Mesenchymal stem cell (in vitro differentiated cells and primary cell): ENCODE measurements around the gene CEBPE.

Experiments used
- DNase-seq: peaks from one replicate; pipeline ENCODE4 v3.0.0-alpha.2; 2013
- H2AFZ ChIP-seq: one replicate; pipeline ENCODE4 v1.6.1; 2013; ENCODE audit warnings: low read depth, mild to moderate bottlenecking, control low read depth, inconsistent platforms, low read length, moderate library complexity
- H2AK5ac ChIP-seq: 2 replicates; pipeline ENCODE4 v1.6.1; 2013; ENCODE audit warnings: low read length, moderate library complexity, mild to moderate bottlenecking, inconsistent platforms; ENCODE audit not compliant: severe bottlenecking
- H2BK120ac ChIP-seq: one replicate; pipeline ENCODE4 v1.6.1; 2013; ENCODE audit warnings: low read depth, mild to moderate bottlenecking, inconsistent platforms, low read length, moderate library complexity
- H2BK12ac ChIP-seq, 2 experiments: one replicate each; pipeline ENCODE4 v1.6.1; 2013; ENCODE audit warnings: inconsistent platforms in 2 of 2, low read length in 2 of 2, mild to moderate bottlenecking in 2 of 2, moderate library complexity in 2 of 2, control low read depth in 1 of 2
- H2BK15ac ChIP-seq: one replicate; pipeline ENCODE4 v1.6.1; 2013; ENCODE audit warnings: mild to moderate bottlenecking, low read depth, inconsistent platforms; ENCODE audit not compliant: poor library complexity, severe bottlenecking
- H2BK5ac ChIP-seq: 2 replicates; pipeline ENCODE4 v1.6.1; 2013; ENCODE audit warnings: low read depth, mild to moderate bottlenecking, low read length, control low read depth, inconsistent platforms; ENCODE audit not compliant: poor library complexity, severe bottlenecking
- H3K14ac ChIP-seq, 2 experiments: one replicate each; pipeline ENCODE4 v1.6.1; 2013; ENCODE audit warnings: inconsistent platforms in 2 of 2, low read length in 2 of 2, control low read depth in 1 of 2, mild to moderate bottlenecking in 1 of 2, moderate library complexity in 1 of 2
- H3K18ac ChIP-seq, 2 experiments: one replicate each; pipeline ENCODE4 v1.6.1; 2013; ENCODE audit warnings: inconsistent platforms in 2 of 2, low read length in 2 of 2, control low read depth in 1 of 2, low read depth in 1 of 2, mild to moderate bottlenecking in 1 of 2
- H3K23ac ChIP-seq, 2 experiments: one replicate each; pipeline ENCODE4 v1.6.1; 2013; ENCODE audit warnings: inconsistent platforms in 2 of 2, low read length in 2 of 2, mild to moderate bottlenecking in 2 of 2, moderate library complexity in 2 of 2, control low read depth in 1 of 2
- H3K27ac ChIP-seq: 2 replicates; pipeline ENCODE4 v1.5.1; 2013; ENCODE audit warnings: mild to moderate bottlenecking, moderate library complexity, low read length, control low read depth, inconsistent platforms; ENCODE audit not compliant: poor library complexity, severe bottlenecking
- H3K27me3 ChIP-seq, 2 experiments: 2 replicates each; pipeline versions ENCODE4 v1.6.1 to v1.7.0; 2013; ENCODE audit warnings: low read length in 2 of 2, mild to moderate bottlenecking in 2 of 2, moderate library complexity in 2 of 2, control low read depth in 1 of 2, inconsistent platforms in 1 of 2; ENCODE audit not compliant: control insufficient read depth in 1 of 2, insufficient read depth in 1 of 2
- H3K36me3 ChIP-seq, 2 experiments: 2 replicates each; pipeline versions ENCODE4 v1.6.1 to v1.7.0; 2013; ENCODE audit warnings: low read length in 2 of 2, control low read depth in 1 of 2, inconsistent platforms in 1 of 2, low read depth in 1 of 2, mild to moderate bottlenecking in 1 of 2; ENCODE audit not compliant: insufficient read depth in 2 of 2, control insufficient read depth in 1 of 2
- H3K4ac ChIP-seq, 2 experiments: one replicate each; pipeline ENCODE4 v1.6.1; 2013; ENCODE audit warnings: inconsistent platforms in 2 of 2, low read length in 2 of 2, mild to moderate bottlenecking in 2 of 2, moderate library complexity in 2 of 2, control low read depth in 1 of 2, low read depth in 1 of 2
- H3K4me1 ChIP-seq: 2 replicates; pipeline ENCODE4 v1.6.1; 2013; ENCODE audit warnings: low read depth, low read length, control low read depth; ENCODE audit not compliant: control insufficient read depth, insufficient read depth
- H3K4me2 ChIP-seq: 2 replicates; pipeline ENCODE4 v1.6.1; 2013; ENCODE audit warnings: low read length, mild to moderate bottlenecking, inconsistent platforms; ENCODE audit not compliant: poor library complexity, severe bottlenecking
- H3K4me3 ChIP-seq, 2 experiments: 2 replicates each; pipeline versions ENCODE4 v1.5.1 to v1.7.0; 2013; ENCODE audit warnings: low read length in 2 of 2, mild to moderate bottlenecking in 2 of 2, control low read depth in 1 of 2, low read depth in 1 of 2; ENCODE audit not compliant: insufficient read depth in 1 of 2
- H3K79me1 ChIP-seq: replicated peaks from 2 replicates; pipeline ENCODE4 v1.6.1; 2013; ENCODE audit warnings: mild to moderate bottlenecking, control low read depth, low read length, inconsistent platforms; ENCODE audit not compliant: poor library complexity, severe bottlenecking
- H3K9ac ChIP-seq: 2 replicates; pipeline ENCODE4 v1.7.0; 2013; ENCODE audit warnings: mild to moderate bottlenecking, low read length, moderate library complexity
- H3K9me3 ChIP-seq: 2 replicates; pipeline ENCODE4 v1.7.0; 2013; ENCODE audit warnings: mild to moderate bottlenecking, low read length; ENCODE audit not compliant: control insufficient read depth
- H4K8ac ChIP-seq: one replicate; pipeline ENCODE4 v1.6.1; 2013; ENCODE audit warnings: inconsistent platforms, mild to moderate bottlenecking, low read length, moderate library complexity
- H4K91ac ChIP-seq: one replicate; pipeline ENCODE4 v1.6.1; 2013; ENCODE audit warnings: mild to moderate bottlenecking, low read length, inconsistent platforms
- WGBS: methylation state at CpG from one replicate; pipeline ENCODE4 v1.1.7; 2013; ENCODE audit warnings: mixed read lengths; 5-methylcytosine and 5-hydroxymethylcytosine counted together

CEBPE gene

GRCh38 chr14:23102801-23103200, 16.3 kb downstream of the CEBPE start:
- H3K4ac ChIP-seq = no peak overlapping the region
- no peak overlapping the region for H3K4me3 ChIP-seq
- H3K27me3 ChIP-seq = no peaks in the 10 kb centered on the region
- peaks cover 7% of the 10 kb centered on the region for H3K4me1 ChIP-seq
- H3K14ac ChIP-seq = no peak overlapping the region
- no peak overlapping the region for H2BK5ac ChIP-seq
- H2BK12ac ChIP-seq = no peak overlapping the region
- no peak overlapping the region for H4K8ac ChIP-seq
- H3K23ac ChIP-seq = no peak overlapping the region
- H2AK5ac ChIP-seq = no peak overlapping the region
- peaks cover 5 to 21% of the 10 kb centered on the region in 2 experiments for H3K36me3 ChIP-seq
- no peak overlapping the region for H2BK120ac ChIP-seq
- no peak overlapping the region for H3K9ac ChIP-seq
- no peaks in the 10 kb centered on the region for H3K9me3 ChIP-seq
- H3K18ac ChIP-seq = no peak overlapping the region
- H2BK15ac ChIP-seq = no peak overlapping the region
- 86% methylated on average over 2 of the region's 2 CpGs for WGBS
- DNase-seq = no peak
- H3K79me1 ChIP-seq = peaks cover 12% of the 10 kb centered on the region
- no peak overlapping the region for H3K4me2 ChIP-seq
- no peak overlapping the region for H4K91ac ChIP-seq
- H2AFZ ChIP-seq = no peak overlapping the region
- H3K27ac ChIP-seq = no peak overlapping the region

GRCh38 chr14:23101986-23102625, 16.9 kb downstream of the CEBPE start:
- Histone ChIP-seq H4K8ac (no peak overlapping the region), H3K27me3 (no peaks in the 10 kb centered on the region), H3K9me3 (no peaks in the 10 kb centered on the region), H3K18ac (no peak overlapping the region), H3K4me3 (no peak overlapping the region), H3K4me2 (no peak overlapping the region), H2BK120ac (no peak overlapping the region), H3K23ac (no peak overlapping the region), H3K79me1 (peaks cover 12% of the 10 kb centered on the region), H3K36me3 (peaks cover 8 to 28% of the 10 kb centered on the region in 2 experiments), H2AFZ (no peak overlapping the region), H3K14ac (no peak overlapping the region), H2BK15ac (no peak overlapping the region), H3K4ac (no peak overlapping the region), H2BK5ac (no peak overlapping the region), H3K9ac (no peak overlapping the region), H2AK5ac (no peak overlapping the region), H3K27ac (no peak overlapping the region), H3K4me1 (peaks cover 7% of the 10 kb centered on the region), H4K91ac (no peak overlapping the region), H2BK12ac (no peak overlapping the region)
- DNase-seq = no peak
- 98% methylated on average over 4 of the region's 10 CpGs for WGBS

- Histone ChIP-seq H2AFZ (no peak overlapping the region), H3K79me1 (peaks cover 12% of the 10 kb centered on the region), H3K27ac (no peak overlapping the region), H3K4ac (no peak overlapping the region), H3K9ac (no peak overlapping the region), H3K4me2 (no peak overlapping the region), H3K23ac (no peak overlapping the region), H2BK15ac (no peak overlapping the region), H2BK5ac (no peak overlapping the region), H3K9me3 (no peaks in the 10 kb centered on the region), H2BK12ac (no peak overlapping the region), H4K8ac (no peak overlapping the region), H2BK120ac (no peak overlapping the region), H3K14ac (no peak overlapping the region), H2AK5ac (no peak overlapping the region), H3K36me3 (peaks cover 8 to 33% of the 10 kb centered on the region in 2 experiments), H4K91ac (no peak overlapping the region), H3K27me3 (no peaks in the 10 kb centered on the region), H3K18ac (no peak overlapping the region), H3K4me3 (no peak overlapping the region), H3K4me1 (peaks cover 10% of the 10 kb centered on the region)
- WGBS = 72% methylated on average over 5 of the region's 6 CpGs
- DNase-seq = no peak
Observed at GRCh38 chr14:23101213-23101970, 17.7 kb downstream of the CEBPE start.

GRCh38 chr14:23099212-23099861, 19.7 kb downstream of the CEBPE start:
- WGBS = 97% methylated on average over 8 of the region's 10 CpGs
- H3K9me3 ChIP-seq = no peaks in the 10 kb centered on the region
- H3K36me3 ChIP-seq = peaks cover 8 to 33% of the 10 kb centered on the region in 2 experiments
- no peak overlapping the region for H3K4ac ChIP-seq
- H2BK5ac ChIP-seq = no peak overlapping the region
- no peak overlapping the region for H3K14ac ChIP-seq
- H2BK120ac ChIP-seq = no peak overlapping the region
- no peak overlapping the region for H2AFZ ChIP-seq
- no peak for DNase-seq
- H2BK15ac ChIP-seq = no peak overlapping the region
- H3K4me1 ChIP-seq = peaks cover 4% of the 10 kb centered on the region
- H3K18ac ChIP-seq = no peak overlapping the region
- H3K27me3 ChIP-seq = no peaks in the 10 kb centered on the region
- H2AK5ac ChIP-seq = no peak overlapping the region
- no peak overlapping the region for H3K4me3 ChIP-seq
- H3K4me2 ChIP-seq = no peak overlapping the region
- no peak overlapping the region for H4K91ac ChIP-seq
- no peak overlapping the region for H3K27ac ChIP-seq
- H2BK12ac ChIP-seq = no peak overlapping the region
- no peak overlapping the region for H3K23ac ChIP-seq
- H3K79me1 ChIP-seq = peaks cover 12% of the 10 kb centered on the region
- no peak overlapping the region for H4K8ac ChIP-seq
- no peak overlapping the region for H3K9ac ChIP-seq
